Subcutaneous adipose tissue (tissue), 4 donors: ENCODE data around the gene RNU11. TPM values are rescaled to one million over a fixed set of nuclear protein-coding genes. Genes with fewer than 3 reads are reported as not detected.

Experiments used
- CTCF ChIP-seq: fragments of 450-650 bp; IDR thresholded peaks from one replicate; pipeline ENCODE4 v1.5.1; 2016; ENCODE audit warnings: low read depth, mild to moderate bottlenecking, control low read depth, antibody characterized with exemption, moderate library complexity
- total RNA-seq, 4 donors: library from RNA; depleted of rRNA; stranded (reverse); fragments of >200 nt; gene quantifications; one replicate each; pipeline ENCODE4 v1.1.0, GENCODE V29; 2016

RNU11 gene
- total RNA-seq: not detected

- no peak for TF ChIP-seq CTCF
Measured at GRCh38 chr1:28648474-28649198, at the start of gene RNU11. Gene RNU11 (plus strand): TSS chr1:28648600.

- TF ChIP-seq CTCF: no peak
Measured at GRCh38 chr1:28601696-28602095, 46.7 kb upstream of the RNU11 start.

- TF ChIP-seq CTCF: no peak
Measured at GRCh38 chr1:28602536-28603439, 45.6 kb upstream of the RNU11 start.

- no peak for TF ChIP-seq CTCF
Measured at GRCh38 chr1:28604411-28604810, 44.0 kb upstream of the RNU11 start.

GRCh38 chr1:28604962-28605361 is 43.4 kb upstream of the RNU11 start:
- TF ChIP-seq CTCF: no peak

- no peak for TF ChIP-seq CTCF
Measured at GRCh38 chr1:28606771-28607170, 41.6 kb upstream of the RNU11 start.

- no peak for TF ChIP-seq CTCF
Measured at GRCh38 chr1:28613175-28613574, 35.2 kb upstream of the RNU11 start.
